Astrocyte of the cerebellum (primary cell): ENCODE data around the gene CLIP3.

Experiments
- DNase-seq: peaks from one replicate; pipeline ENCODE4 v3.0.0-alpha.2; 2011; ENCODE audit warnings: low read depth
- H3K4me3 ChIP-seq: 2 replicates; pipeline ENCODE4 v1.5.1; 2011; ENCODE audit warnings: mild to moderate bottlenecking, low read depth, low read length, moderate library complexity
- in situ Hi-C: cut with HindIII; loops from 2 replicates; pipeline ENCODE4 v1.10.0; 2017; ENCODE audit warnings: low sequenced_read_pairs
- TF ChIP-seq, protein P1 (sequence below): IDR thresholded peaks from 2 replicates; pipeline ENCODE4 v1.5.1; 2012; ENCODE audit warnings: low read length, low read depth, moderate library complexity, mild to moderate bottlenecking; ENCODE audit errors: missing control alignments

The CLIP3 gene

DNA sequence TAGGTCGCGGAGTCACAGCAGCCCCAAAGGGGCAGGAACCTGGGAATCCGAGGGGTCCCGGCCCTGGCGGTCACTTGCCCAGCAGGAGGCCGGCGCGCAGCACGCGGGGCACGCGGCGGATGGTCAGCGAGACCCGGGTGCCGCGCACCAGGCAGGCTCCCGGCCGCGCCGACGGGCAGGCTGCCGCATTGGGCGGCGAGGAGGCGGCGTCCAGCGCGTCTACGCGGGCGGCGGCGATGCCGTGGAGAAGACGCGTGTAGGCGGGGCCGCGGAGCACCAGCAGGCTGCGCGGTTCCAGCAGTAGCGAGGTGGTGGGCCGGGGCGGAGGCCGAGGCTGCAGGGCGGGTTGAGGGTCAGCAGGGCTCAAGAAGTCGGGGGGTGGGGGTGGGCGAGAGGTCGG, 23.5 kb downstream of the CLIP3 start:
- peak overlapping the region; percentile 33 for H3K4me3 ChIP-seq
- DNase-seq = no peak
- TF ChIP-seq, protein P1, sequence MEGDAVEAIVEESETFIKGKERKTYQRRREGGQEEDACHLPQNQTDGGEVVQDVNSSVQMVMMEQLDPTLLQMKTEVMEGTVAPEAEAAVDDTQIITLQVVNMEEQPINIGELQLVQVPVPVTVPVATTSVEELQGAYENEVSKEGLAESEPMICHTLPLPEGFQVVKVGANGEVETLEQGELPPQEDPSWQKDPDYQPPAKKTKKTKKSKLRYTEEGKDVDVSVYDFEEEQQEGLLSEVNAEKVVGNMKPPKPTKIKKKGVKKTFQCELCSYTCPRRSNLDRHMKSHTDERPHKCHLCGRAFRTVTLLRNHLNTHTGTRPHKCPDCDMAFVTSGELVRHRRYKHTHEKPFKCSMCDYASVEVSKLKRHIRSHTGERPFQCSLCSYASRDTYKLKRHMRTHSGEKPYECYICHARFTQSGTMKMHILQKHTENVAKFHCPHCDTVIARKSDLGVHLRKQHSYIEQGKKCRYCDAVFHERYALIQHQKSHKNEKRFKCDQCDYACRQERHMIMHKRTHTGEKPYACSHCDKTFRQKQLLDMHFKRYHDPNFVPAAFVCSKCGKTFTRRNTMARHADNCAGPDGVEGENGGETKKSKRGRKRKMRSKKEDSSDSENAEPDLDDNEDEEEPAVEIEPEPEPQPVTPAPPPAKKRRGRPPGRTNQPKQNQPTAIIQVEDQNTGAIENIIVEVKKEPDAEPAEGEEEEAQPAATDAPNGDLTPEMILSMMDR = no peak
- in situ Hi-C loops = loop anchor here (5.0 kb wide), 1 partner anchor 172 kb away; no protein-coding TSS in a partner anchor

DNA sequence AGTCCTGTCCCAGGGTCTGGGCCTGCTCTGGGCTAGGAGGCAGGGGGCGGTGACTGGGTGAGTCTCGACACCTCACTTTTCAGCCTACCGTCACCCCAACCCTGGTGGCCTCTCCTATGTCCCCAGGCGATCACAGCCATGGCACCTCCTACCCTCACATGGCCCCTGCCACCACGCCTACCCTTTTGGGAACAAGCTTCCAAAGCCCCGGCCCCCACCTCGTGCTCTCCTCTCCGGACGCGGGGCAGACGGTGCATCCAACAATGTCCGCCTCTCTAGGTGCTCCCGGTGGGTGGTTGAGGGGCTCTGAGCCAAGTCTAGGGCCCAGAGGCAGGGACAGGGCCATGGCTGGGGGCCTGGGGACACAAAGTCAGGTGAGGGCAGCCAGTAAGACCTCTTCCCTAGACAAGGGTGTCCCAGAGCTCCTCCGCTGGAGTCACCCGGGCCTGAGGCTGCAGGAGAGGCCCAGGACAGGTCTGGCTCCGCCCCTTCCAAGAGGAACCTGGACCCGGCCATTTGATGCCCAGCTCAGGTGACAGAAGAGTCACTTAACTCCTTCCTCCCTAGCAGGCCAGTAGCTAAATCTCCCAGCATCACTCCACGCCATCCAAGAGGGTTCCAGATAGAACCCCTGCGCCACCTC, 24.2 kb downstream of the CLIP3 start, which contains the start of gene SYNE4:
TSS of gene SYNE4 (minus strand) at position 478 of the 643 bp plus-strand sequence. CDS start at position 346, 132 bp downstream.
- TF ChIP-seq, protein P1 = no peak
- in situ Hi-C loops = loop anchor here (5.0 kb wide), 1 partner anchor 171 kb away; no protein-coding TSS in a partner anchor
- peak within 1 kb of the TSS; percentile 33 for H3K4me3 ChIP-seq
- no peak for DNase-seq

DNA sequence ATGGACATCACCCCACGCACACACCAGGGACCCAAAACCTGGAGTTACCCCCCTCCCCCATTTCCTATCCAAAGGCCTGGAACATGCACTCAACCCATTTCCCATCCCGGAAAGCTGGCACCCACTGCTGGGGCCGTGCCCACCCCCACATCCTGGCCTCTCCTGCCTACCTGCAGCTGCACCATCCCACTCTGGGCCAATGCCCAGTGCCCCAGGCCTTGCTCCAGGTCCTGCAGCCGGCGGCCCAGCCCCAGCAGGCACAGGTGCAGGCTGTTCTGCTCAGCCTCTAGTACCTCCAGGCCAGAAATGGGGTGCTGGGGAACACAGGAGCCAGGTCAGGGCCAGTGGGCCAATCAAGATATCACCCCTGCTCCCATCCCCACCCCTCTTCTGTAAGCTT, 25.7 kb downstream of the CLIP3 start:
- no peak for DNase-seq
- TF ChIP-seq, protein P1 = no peak
- no peak overlapping the region for H3K4me3 ChIP-seq
- in situ Hi-C loops = loop anchor here (5.0 kb wide), 1 partner anchor 170 kb away; no protein-coding TSS in a partner anchor

DNA sequence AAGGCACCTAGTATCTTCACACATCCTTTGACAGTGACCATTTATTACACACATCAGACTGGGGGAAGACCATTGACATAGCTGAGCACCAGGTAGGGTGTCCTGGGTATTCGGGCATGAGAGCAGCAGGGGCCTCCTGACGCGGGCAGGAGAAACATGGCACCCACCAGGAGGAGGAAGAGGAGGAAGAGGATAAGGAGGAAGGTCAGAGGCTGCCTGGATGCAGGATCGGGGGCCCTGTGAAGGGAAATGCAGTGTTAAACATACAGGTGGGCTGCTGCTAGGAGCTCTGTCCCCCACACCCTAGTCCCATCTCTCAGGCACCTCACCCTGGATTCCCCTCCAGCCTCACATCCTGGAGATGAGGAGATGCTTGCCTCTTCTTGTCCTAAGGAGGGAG, 29.4 kb downstream of the CLIP3 start:
- TF ChIP-seq, protein P1 = no peak
- H3K4me3 ChIP-seq = no peak overlapping the region
- in situ Hi-C loops = no loop called here
- DNase-seq = no peak

DNA sequence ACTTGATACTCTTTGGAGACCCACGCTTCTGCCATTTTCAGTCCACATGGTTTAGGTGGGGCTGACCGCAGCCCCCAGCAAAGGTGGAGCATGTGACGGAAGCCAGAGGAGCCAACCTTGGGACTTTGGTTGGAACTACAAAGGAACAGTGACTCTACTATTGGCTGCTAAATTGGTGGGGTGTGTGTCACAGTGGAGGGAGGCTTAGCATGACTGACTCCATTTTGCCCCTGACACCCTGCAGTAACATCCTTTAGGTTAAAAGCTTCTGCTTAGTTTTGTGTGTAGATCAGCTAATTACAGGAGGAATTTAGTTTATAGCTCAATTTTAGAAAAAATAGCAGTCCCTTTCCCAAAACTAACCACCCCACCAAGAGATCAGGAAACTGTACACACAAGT, 31.1 kb downstream of the CLIP3 start:
- TF ChIP-seq, protein P1 = no peak
- in situ Hi-C loops = no loop called here
- no peak overlapping the region for H3K4me3 ChIP-seq

DNA sequence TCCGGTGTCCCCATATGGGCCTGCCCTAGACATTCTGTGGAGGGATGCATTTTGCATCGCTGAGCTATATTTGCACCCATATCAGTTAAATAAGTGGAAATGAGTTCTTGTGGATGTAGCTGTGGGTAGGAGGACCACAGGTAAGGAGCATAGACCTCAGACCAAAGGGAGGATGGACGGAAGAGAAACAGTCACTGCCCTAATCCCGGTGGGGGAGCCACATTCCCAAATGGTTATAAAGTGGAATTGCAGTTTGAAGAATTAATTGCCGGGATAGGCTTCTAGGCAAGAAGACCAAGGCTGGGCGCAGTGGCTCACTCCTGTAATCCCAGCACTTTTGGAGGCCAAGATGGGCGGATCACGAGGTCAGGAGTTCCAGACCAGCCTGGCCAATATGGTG, 35.9 kb downstream of the CLIP3 start:
- in situ Hi-C loops = no loop called here
- TF ChIP-seq, protein P1 = no peak
- H3K4me3 ChIP-seq = no peak overlapping the region
- no peak for DNase-seq

More for the DNA sequence above, 31.1 kb downstream of the CLIP3 start:
- DNase-seq = no peak
